K562 (cell line): ENCODE results near the gene CADM2. TPM values are rescaled to one million over a fixed set of nuclear protein-coding genes. Genes with fewer than 3 reads are reported as not detected.

ENCODE experiments used
- ATAC-seq: fragments of 200-7000 bp; cut with Tn5 transposase; 3 replicates; pipeline ENCODE4 v1.9.1; 2020; ENCODE audit warnings: moderate library complexity
- BruUV-seq: library from RNA; stranded (reverse); fragments of 400-500 nt; replicated peaks from 2 replicates; lab custom pipeline; 2021; lab: Mats Ljungman, UMichigan
- CTCF ChIA-PET: fragments of 300-600 bp; formaldehyde crosslinking; extraction: SDS; loops from one replicate; lab custom pipeline; 2021; ENCODE audit warnings: low intra/inter-chr PET ratio; lab: Yijun Ruan, JAX
- POLR2A ChIA-PET: fragments of 300-600, 350-650 bp; sonication (Branson Sonifier 250); formaldehyde crosslinking; extraction: SDS; loops from one replicate; lab custom pipeline; 2021; ENCODE audit warnings: antibody characterized with exemption, inconsistent platforms; lab: Yijun Ruan, JAX
- DNase-seq, 4 experiments: peaks; one replicate each; pipeline versions ENCODE4 v3.0.0 to v3.0.0-alpha.2; 2011 to 2018; ENCODE audit warnings: low spot score in 3 of 4, mixed read lengths in 3 of 4; ENCODE audit errors: extremely low read depth in 1 of 4
- FAIRE-seq: peaks from 2 replicates; lab custom pipeline; 2011; peaks lifted over from hg19 to GRCh38; lab: Jason Lieb, UNC
- H2AFZ ChIP-seq: 2 replicates; pipeline ENCODE4 v1.6.0; 2011; ENCODE audit warnings: low read depth, low read length, control low read depth, inconsistent platforms
- H3K27ac ChIP-seq: fragments of 200-600 bp; 3 replicates; pipeline ENCODE4 v1.8.0; 2011; ENCODE audit warnings: low read depth, mild to moderate bottlenecking, control low read depth, inconsistent platforms, low read length, moderate library complexity, mixed read lengths; ENCODE audit errors: extremely low read depth
- H3K27me3 ChIP-seq, 2 experiments: fragments of 300-600 bp in 1 of 2; 2 replicates in 1 of 2; 3 replicates in 1 of 2; pipeline versions ENCODE4 v1.6.0 to v1.8.0; 2011; ENCODE audit warnings: inconsistent platforms in 2 of 2, low read length in 2 of 2, mild to moderate bottlenecking in 1 of 2, mixed read lengths in 1 of 2, moderate library complexity in 1 of 2; ENCODE audit not compliant: control insufficient read depth in 2 of 2, insufficient read depth in 2 of 2
- H3K36me3 ChIP-seq: fragments of 300-600 bp; 3 replicates; pipeline ENCODE4 v1.8.0; 2011; ENCODE audit warnings: mild to moderate bottlenecking, low read length, inconsistent platforms; ENCODE audit not compliant: control insufficient read depth, insufficient read depth
- H3K4me1 ChIP-seq, 2 experiments: fragments of 200-600 bp in 1 of 2; replicated peaks in 1 of 2; 2 replicates in 1 of 2; 3 replicates in 1 of 2; pipeline versions ENCODE4 v1.5.1 to v1.8.0; 2011; ENCODE audit warnings: inconsistent platforms in 2 of 2, low read length in 2 of 2, mild to moderate bottlenecking in 1 of 2, mixed read lengths in 1 of 2, moderate library complexity in 1 of 2; ENCODE audit not compliant: control insufficient read depth in 2 of 2, insufficient read depth in 2 of 2
- H3K4me2 ChIP-seq: 2 replicates; pipeline ENCODE4 v1.6.1; 2011; ENCODE audit warnings: low read length, control low read depth, inconsistent platforms, mixed read lengths; ENCODE audit not compliant: insufficient read depth
- H3K4me3 ChIP-seq: fragments of 200-600 bp; sonication (generic), shearing (Covaris generic); 2 replicates; pipeline ENCODE4 v1.5.1; 2016; ENCODE audit warnings: control low read depth, inconsistent platforms
- H3K79me2 ChIP-seq: fragments of 200-600 bp; 3 replicates; pipeline ENCODE4 v1.8.0; 2011; ENCODE audit warnings: low read length, inconsistent platforms; ENCODE audit not compliant: control insufficient read depth, insufficient read depth
- H3K9ac ChIP-seq, 2 experiments: 2 replicates each; pipeline versions ENCODE4 v1.6.0 to v1.6.1; 2011; ENCODE audit warnings: low read depth in 2 of 2, low read length in 2 of 2, control low read depth in 1 of 2, inconsistent platforms in 1 of 2, mild to moderate bottlenecking in 1 of 2, mixed read lengths in 1 of 2; ENCODE audit not compliant: insufficient read depth in 1 of 2
- H3K9me1 ChIP-seq: one replicate; pipeline ENCODE4 v1.6.0; 2011; ENCODE audit warnings: inconsistent platforms, mild to moderate bottlenecking, low read length, moderate library complexity; ENCODE audit not compliant: control insufficient read depth, insufficient read depth
- H3K9me3 ChIP-seq: replicated peaks from 2 replicates; pipeline ENCODE4 v1.5.1; 2011; ENCODE audit warnings: low read depth, low read length, inconsistent platforms; ENCODE audit not compliant: control insufficient read depth, insufficient read depth
- H4K20me1 ChIP-seq: replicated peaks from 2 replicates; pipeline ENCODE4 v1.6.1; 2011; ENCODE audit warnings: low read length, inconsistent platforms, mixed read lengths; ENCODE audit not compliant: control insufficient read depth, insufficient read depth
- ARID3B ChIP-seq: fragments of 250-450 bp; sonication (Bioruptor Pico); IDR thresholded peaks from 2 replicates; pipeline ENCODE4 v1.4.0; 2020; ENCODE audit warnings: borderline replicate concordance
- E2F6 ChIP-seq, 2 experiments: IDR thresholded peaks; 2 replicates each; pipeline ENCODE4 v1.6.1; 2011; ENCODE audit warnings: borderline replicate concordance in 1 of 2, control low read depth in 1 of 2, low read depth in 1 of 2, low read length in 1 of 2, mild to moderate bottlenecking in 1 of 2, mixed read lengths in 1 of 2, moderate library complexity in 1 of 2; ENCODE audit not compliant: insufficient read depth in 1 of 2, insufficient read length in 1 of 2, poor library complexity in 1 of 2, severe bottlenecking in 1 of 2; ENCODE audit errors: extremely low read depth in 1 of 2
- EWSR1 ChIP-seq: fragments of 450-650 bp; IDR thresholded peaks from 2 replicates; pipeline ENCODE4 v1.6.1; 2018; ENCODE audit warnings: borderline replicate concordance, mild to moderate bottlenecking, low read depth, moderate library complexity; ENCODE audit not compliant: partially characterized antibody
- HDAC6 ChIP-seq: IDR thresholded peaks from 2 replicates; pipeline ENCODE4 v1.6.1; 2012; ENCODE audit warnings: low read depth, mild to moderate bottlenecking, control low read depth, inconsistent platforms, low read length, moderate library complexity
- KLF1 ChIP-seq: fragments of 450-650 bp; IDR thresholded peaks from 2 replicates; pipeline ENCODE4 v1.6.1; 2016; ENCODE audit warnings: missing genetic modification characterization, missing compliant biosample characterization
- POLR2G ChIP-seq: fragments of 200-400 bp; formaldehyde crosslinking; IDR thresholded peaks from 2 replicates; pipeline ENCODE4 v1.6.1; 2017; ENCODE audit warnings: low read depth, mild to moderate bottlenecking, antibody characterized with exemption, low read length, moderate library complexity
- SIN3A ChIP-seq, 2 experiments: fragments of 150-350 bp in 1 of 2; IDR thresholded peaks; 2 replicates each; pipeline ENCODE4 v1.6.1; 2011 to 2016; ENCODE audit warnings: borderline replicate concordance in 2 of 2, low read depth in 2 of 2, low read length in 2 of 2, mild to moderate bottlenecking in 2 of 2, moderate library complexity in 2 of 2; ENCODE audit not compliant: control insufficient read depth in 1 of 2
- SMARCA4 ChIP-seq: fragments of 450-650 bp; IDR thresholded peaks from 2 replicates; pipeline ENCODE4 v1.6.1; 2016
- YY1 ChIP-seq, 3 experiments: IDR thresholded peaks; 2 replicates each; pipeline ENCODE4 v1.6.1; 2011; ENCODE audit warnings: low read length in 2 of 3, mild to moderate bottlenecking in 2 of 3, moderate library complexity in 2 of 3, borderline replicate concordance in 1 of 3, control low read depth in 1 of 3, low read depth in 1 of 3; ENCODE audit not compliant: insufficient read depth in 3 of 3, insufficient replicate concordance in 2 of 3, control insufficient read depth in 1 of 3, insufficient read length in 1 of 3; ENCODE audit errors: extremely low read depth in 1 of 3
- ZBTB34 ChIP-seq: fragments of 250-450 bp; sonication (Bioruptor Pico); IDR thresholded peaks from 2 replicates; pipeline ENCODE4 v1.8.0; 2021; ENCODE audit warnings: mild to moderate bottlenecking, moderate library complexity
- in situ Hi-C: fragments of 300-500 bp; cut with MboI; formaldehyde crosslinking; loops from 4 replicates; pipeline ENCODE4 v1.15.0; 2018; ENCODE audit warnings: inconsistent platforms, mixed read lengths
- intact Hi-C: fragments of 100-400 bp; cut with micrococcal nuclease; formaldehyde crosslinking; loops from 2 replicates; pipeline ENCODE4 v1.14.2; 2022
- polyA plus RNA-seq, 8 experiments: library from polyadenylated mRNA; depleted of rRNA in 4 of 8; stranded (reverse) in 5 of 8; unstranded in 3 of 8; fragments of >200 nt; fragmentation: Nextera tagmentation in 2 of 8; fragmentation: Illumina TruSeq in 1 of 8; extraction: Ambion mirVana in 2 of 8; extraction: Trizol in 1 of 8; gene quantifications; 2 replicates each; pipeline versions ENCODE4 v1.2.1 to v1.2.3, GENCODE V29; 2011 to 2014; ENCODE audit warnings: inconsistent platforms in 1 of 8, missing spikeins in 1 of 8
- total RNA-seq, 7 experiments: library from RNA; depleted of rRNA in 6 of 7; stranded (reverse); fragments of >200 nt in 6 of 7; fragmentation: Illumina TruSeq in 2 of 7; extraction: Trizol in 2 of 7; gene quantifications; 2 replicates each; pipeline versions ENCODE4 v1.2.1 to v1.2.3, GENCODE V29; 2011 to 2021; ENCODE audit warnings: low replicate concordance in 1 of 7
- TF ChIP-seq, protein P1 (sequence below): fragments of 450-650 bp; formaldehyde crosslinking; conservative IDR thresholded peaks from 2 replicates; pipeline ENCODE4 v1.4.0; 2022; ENCODE audit warnings: mild to moderate bottlenecking, missing genetic modification characterization
- TF ChIP-seq, protein P2 (sequence below): fragments of 250-450 bp; sonication (Bioruptor Pico); IDR thresholded peaks from 2 replicates; pipeline ENCODE4 v1.8.0; 2021; ENCODE audit warnings: moderate library complexity, mild to moderate bottlenecking, inconsistent platforms

CADM2 gene
- total and polyA plus RNA-seq, 9 of the 15 experiments (the other 6 are each of a cell fraction or from before 2014, with no cell fraction given) = 0.11 to 3.2 (median 0.95) TPM

DNA sequence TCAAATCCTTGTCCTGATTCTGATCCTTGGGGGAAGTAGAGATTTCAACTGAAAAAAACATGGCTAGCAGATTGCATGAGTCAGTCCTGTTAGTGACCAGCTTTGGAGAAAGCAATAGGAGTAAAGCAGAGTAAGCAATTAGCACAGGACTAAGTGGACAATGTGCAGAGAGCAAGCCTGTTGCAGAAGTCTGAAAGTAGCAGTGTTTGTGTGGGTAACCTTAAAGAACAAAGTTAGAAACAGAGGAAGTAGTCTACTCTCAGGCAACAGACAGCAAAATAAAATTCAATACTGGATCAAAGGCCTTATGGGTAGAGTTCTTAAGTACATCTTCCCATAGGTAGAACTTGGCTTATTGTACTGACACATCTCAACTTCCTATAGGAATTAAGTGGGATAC lies 916.8 kb downstream of the CADM2 start (continued):
- TF ChIP-seq ARID3B (CRISPR knock-in tag) = no peak
- no peak for TF ChIP-seq ZBTB34 (CRISPR knock-in tag)
- TF ChIP-seq SMARCA4 = no peak
- TF ChIP-seq, protein P1, sequence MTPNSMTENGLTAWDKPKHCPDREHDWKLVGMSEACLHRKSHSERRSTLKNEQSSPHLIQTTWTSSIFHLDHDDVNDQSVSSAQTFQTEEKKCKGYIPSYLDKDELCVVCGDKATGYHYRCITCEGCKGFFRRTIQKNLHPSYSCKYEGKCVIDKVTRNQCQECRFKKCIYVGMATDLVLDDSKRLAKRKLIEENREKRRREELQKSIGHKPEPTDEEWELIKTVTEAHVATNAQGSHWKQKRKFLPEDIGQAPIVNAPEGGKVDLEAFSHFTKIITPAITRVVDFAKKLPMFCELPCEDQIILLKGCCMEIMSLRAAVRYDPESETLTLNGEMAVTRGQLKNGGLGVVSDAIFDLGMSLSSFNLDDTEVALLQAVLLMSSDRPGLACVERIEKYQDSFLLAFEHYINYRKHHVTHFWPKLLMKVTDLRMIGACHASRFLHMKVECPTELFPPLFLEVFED = no peak
- TF ChIP-seq SIN3A (IDR thresholded peaks at IDR 0.05; ENCODE audit: borderline replicate concordance in 2 of 2, control insufficient read depth in 1 of 2, low read depth in 2 of 2, low read length in 2 of 2) = no peak
- no peak for TF ChIP-seq HDAC6
- no peak for TF ChIP-seq KLF1 (tag)

- intact Hi-C loops (no loop called here), in situ Hi-C loops (no loop called here)
- H3K9me3 ChIP-seq = no peaks in the 10 kb centered on the region
- no peak for FAIRE-seq
- H3K79me2 ChIP-seq = no peaks in the 10 kb centered on the region
- no peak overlapping the region for H3K4me3 ChIP-seq
- no peak overlapping the region for H3K9ac ChIP-seq
- H3K4me2 ChIP-seq = no peak overlapping the region
- no peaks in the 10 kb centered on the region for H3K36me3 ChIP-seq
- BruUV-seq = no TSS peak
- no peaks in the 10 kb centered on the region for H3K9me1 ChIP-seq
- H2AFZ ChIP-seq = no peak overlapping the region
- ChIA-PET POLR2A (no interaction called here), CTCF (no interaction called here)
- no peak for ATAC-seq
- H3K4me1 ChIP-seq = no peaks in the 10 kb centered on the region
- no peaks in the 10 kb centered on the region for H4K20me1 ChIP-seq
- H3K27me3 ChIP-seq = no peaks in the 10 kb centered on the region
- no peak for DNase-seq
- H3K27ac ChIP-seq = no peak overlapping the region
- no peak for TF ChIP-seq POLR2G
- TF ChIP-seq YY1 (IDR thresholded peaks at IDR 0.05; ENCODE audit: borderline replicate concordance in 1 of 3, control insufficient read depth in 1 of 3, extremely low read depth in 1 of 3, insufficient read depth in 3 of 3, insufficient read length in 1 of 3, insufficient replicate concordance in 2 of 3, low read depth in 1 of 3, low read length in 2 of 3) = no peak
- TF ChIP-seq E2F6 (IDR thresholded peaks at IDR 0.05; ENCODE audit: borderline replicate concordance in 1 of 2, extremely low read depth in 1 of 2, insufficient read depth in 1 of 2, insufficient read length in 1 of 2, low read depth in 1 of 2, low read length in 1 of 2, poor library complexity in 1 of 2, severe bottlenecking in 1 of 2) = no peak
- TF ChIP-seq, protein P2, sequence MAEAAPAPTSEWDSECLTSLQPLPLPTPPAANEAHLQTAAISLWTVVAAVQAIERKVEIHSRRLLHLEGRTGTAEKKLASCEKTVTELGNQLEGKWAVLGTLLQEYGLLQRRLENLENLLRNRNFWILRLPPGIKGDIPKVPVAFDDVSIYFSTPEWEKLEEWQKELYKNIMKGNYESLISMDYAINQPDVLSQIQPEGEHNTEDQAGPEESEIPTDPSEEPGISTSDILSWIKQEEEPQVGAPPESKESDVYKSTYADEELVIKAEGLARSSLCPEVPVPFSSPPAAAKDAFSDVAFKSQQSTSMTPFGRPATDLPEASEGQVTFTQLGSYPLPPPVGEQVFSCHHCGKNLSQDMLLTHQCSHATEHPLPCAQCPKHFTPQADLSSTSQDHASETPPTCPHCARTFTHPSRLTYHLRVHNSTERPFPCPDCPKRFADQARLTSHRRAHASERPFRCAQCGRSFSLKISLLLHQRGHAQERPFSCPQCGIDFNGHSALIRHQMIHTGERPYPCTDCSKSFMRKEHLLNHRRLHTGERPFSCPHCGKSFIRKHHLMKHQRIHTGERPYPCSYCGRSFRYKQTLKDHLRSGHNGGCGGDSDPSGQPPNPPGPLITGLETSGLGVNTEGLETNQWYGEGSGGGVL = no peak
- TF ChIP-seq EWSR1 = no peak
Observed at GRCh38 chr3:85877631-85878030, 918.8 kb downstream of the CADM2 start.
